Activated T-cell treated with anti-CD3 and anti-CD28 coated beads for 48 hours (primary cell): Measurements from ENCODE around the gene EIF5A.

Experiments used
- DNase-seq: peaks from one replicate; pipeline ENCODE4 v3.0.0-alpha.2; 2020; ENCODE audit warnings: low read depth

Gene EIF5A

DNA sequence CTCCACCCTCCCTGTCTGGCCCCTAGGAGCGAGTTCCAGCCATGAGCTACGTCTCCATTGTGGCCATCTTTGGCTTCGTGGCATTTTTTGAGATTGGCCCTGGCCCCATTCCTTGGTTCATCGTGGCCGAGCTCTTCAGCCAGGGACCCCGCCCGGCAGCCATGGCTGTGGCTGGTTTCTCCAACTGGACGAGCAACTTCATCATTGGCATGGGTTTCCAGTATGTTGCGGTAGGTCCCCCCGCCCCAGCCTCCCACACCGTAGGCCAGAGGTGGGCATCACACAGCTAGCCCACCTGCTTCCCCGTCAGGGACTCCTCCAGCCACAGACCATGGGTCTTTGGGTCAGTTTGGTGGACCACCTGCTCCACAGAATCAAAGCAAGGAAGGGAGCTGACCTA is 21.7 kb upstream of the EIF5A start:
- no peak for DNase-seq

- no peak for DNase-seq
These were observed 18.0 kb upstream of the EIF5A start for GRCh38 chr17:7289256-7290032.

DNA sequence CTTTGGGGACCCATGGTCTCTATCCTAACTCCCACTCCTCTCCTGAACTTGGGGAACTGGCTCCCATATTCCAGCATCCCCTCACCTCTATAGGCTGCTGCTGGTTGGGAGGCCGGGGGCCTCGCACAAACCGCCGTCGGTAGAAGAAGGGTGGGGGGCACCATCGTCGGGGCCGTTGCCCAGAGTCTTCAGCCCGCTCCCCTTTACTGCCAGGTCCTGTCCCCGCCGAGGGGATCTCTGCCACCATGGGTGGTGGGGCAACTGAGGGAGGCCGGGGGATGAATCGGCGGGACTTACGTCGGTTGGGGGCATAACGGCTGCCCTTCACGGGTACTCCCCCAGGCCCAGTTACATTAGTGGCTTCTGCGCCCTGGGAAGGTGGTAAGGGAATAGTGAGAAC is 17.3 kb upstream of the EIF5A start:
- no peak for DNase-seq

DNA sequence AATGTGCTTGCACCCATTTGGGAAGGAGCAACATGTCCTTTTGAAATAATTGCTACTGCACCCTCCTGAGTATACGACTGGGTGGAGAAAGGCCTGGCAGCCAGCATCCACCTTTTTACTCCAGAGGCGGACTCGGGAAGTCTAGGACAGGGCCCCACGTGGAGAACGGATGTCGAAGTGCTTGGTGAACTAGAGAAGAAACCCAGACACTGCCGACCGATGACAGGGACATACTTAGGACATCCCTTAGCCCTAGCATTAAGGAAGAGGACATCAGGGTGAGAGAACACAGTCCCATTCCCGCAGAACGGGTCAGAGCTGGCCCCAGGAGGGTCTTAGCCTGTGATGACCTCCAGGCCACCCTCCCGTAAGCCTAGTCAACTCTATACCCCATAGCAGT is 16.7 kb upstream of the EIF5A start:
- no peak for DNase-seq

DNA sequence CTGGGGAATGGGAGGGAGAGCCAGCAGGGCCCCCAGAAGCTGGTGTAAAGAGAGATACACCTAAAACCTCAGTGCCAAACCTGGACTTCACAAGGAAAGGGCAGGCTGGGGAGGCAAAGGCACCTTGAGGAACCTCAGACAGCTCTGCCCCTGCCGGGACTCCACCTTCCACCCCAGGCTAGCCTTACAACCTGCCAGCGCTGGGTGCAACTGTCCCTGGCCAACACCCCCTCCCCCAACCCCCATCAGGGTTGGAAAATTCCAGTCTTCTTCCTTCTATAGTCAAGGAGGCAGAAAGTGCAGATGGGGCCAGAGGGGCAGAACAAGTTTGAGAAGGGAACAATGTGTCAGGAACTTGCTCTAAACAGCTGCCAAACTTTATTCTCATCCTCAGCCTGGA is 15.2 kb upstream of the EIF5A start:
- no peak for DNase-seq

DNA sequence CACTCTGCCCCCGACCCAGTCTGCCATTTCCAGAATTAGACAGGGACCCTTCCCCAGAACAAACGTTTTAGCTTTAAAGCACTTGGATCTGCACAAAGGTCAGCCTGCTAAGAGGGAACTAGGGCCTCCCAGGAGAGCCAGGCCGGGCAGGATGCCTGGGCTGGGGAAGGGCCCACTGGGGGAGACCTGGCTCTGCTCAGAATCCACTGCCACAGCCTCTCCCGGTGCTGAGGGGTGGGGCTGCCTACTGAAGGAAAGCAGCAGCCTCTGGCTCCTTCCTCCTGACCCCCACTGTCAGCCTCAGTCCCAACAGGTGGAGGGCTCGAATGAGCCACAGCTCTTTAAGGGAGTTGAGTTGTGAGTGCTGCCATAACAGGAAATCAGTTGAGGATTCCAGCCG is 14.7 kb upstream of the EIF5A start:
- no peak for DNase-seq

DNA sequence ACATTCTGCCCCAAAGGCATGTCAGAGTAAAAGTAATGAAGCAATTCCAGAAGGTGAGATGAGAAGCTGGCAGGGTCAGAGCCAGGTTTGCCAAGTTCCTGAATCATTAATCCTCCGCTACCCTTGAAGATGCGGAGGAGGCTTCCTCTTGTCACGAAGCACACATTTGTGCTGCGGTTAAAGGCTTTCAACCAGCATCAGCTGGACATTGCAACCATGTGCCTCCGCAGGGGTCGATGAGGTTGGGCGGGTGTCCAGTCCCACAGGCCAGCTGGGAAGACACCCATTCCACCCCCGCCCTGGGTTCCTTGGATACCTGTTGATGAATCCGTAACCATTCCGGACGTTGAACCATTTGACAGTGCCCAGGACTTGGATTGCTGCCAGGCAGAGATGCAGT is 14.3 kb upstream of the EIF5A start:
- no peak for DNase-seq

DNA sequence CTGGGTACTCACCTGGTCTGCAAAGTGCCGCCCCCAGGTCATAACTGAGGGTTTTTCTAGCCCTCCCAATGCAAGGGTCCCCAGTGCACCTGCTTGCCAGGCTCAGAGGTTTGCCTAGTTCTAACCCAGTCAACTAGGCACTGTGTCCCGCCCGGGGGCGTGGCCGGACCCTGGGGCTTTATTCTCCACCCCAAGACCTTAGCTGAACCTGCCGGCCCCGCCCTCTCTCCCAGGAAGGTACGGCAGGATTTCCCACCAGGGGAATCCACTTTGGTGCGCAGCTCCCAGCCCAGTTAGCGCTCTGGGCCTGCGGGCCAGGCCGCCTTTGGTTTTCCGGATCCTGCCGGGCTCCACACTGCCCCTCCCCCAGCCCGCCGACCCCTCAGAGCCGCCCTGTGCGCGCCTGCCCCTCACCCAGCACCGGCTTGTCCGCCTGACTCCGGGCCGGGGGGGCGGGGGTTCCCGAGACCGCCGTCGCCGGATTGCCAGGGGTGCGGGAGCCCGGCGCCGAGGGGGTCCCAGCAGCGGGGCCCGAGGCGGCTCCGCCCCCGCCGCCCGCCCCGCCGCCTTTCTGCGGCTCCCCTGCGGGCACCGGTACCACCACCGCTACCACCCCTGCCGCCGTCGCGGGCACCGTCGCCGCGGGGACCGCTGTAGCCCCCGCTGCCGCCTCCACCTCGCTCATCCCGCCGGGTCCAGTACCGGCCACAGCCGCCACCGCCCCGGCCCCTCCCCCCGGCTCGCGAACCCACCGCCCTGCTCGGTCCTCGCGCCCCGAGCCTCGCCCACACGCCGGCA is 13.4 kb upstream of the EIF5A start:
- DNase-seq: no peak

- peak; percentile 80 for DNase-seq
These were observed 12.7 kb upstream of the EIF5A start, which contains the start of gene YBX2 for GRCh38 chr17:7294614-7295153. Gene YBX2, minus strand, starts transcription at chr17:7294639. Its CDS starts 139 bp downstream, at chr17:7294500.

GRCh38 chr17:7295230-7296180 is 11.9 kb upstream of the EIF5A start:
- DNase-seq: no peak

DNA sequence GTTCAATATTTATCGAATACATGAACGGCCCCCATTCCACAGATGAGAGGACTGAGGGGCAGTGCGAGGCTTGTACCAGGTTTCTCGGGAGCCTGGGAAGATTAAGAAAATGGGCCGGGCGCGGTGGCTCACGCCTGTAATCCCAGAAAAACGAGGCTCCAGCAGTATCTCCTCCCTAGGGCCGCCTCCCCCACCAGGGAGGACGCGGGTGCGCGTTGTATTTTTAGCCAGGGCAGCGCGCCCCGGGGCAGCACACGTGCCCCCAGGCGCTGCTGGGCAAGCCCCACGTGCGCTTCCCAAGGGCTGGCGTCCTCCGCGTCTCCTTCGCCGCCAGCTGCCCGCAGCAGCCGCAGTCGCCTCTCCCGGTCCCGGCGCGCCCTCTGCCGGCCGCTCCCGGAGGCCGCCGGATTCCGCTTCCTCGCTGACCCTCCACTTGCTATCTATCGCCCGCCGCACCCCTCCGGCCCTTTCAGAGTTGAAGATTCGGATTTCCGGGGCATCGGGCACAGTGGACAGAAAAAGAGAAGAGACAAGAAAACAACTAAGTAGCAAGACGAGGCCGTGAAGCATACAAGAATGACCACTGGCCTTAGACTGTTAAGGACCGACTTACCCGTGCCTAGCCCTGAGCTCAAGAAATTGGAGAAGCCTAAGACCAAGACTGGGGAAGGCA is 11.1 kb upstream of the EIF5A start:
- DNase-seq: peak; percentile 72

GRCh38 chr17:7304179-7304578 is 3.2 kb upstream of the EIF5A start:
- no peak for DNase-seq

GRCh38 chr17:7307686-7308624 is 527 bp downstream of the EIF5A start:
- DNase-seq: peak; percentile 41

DNA sequence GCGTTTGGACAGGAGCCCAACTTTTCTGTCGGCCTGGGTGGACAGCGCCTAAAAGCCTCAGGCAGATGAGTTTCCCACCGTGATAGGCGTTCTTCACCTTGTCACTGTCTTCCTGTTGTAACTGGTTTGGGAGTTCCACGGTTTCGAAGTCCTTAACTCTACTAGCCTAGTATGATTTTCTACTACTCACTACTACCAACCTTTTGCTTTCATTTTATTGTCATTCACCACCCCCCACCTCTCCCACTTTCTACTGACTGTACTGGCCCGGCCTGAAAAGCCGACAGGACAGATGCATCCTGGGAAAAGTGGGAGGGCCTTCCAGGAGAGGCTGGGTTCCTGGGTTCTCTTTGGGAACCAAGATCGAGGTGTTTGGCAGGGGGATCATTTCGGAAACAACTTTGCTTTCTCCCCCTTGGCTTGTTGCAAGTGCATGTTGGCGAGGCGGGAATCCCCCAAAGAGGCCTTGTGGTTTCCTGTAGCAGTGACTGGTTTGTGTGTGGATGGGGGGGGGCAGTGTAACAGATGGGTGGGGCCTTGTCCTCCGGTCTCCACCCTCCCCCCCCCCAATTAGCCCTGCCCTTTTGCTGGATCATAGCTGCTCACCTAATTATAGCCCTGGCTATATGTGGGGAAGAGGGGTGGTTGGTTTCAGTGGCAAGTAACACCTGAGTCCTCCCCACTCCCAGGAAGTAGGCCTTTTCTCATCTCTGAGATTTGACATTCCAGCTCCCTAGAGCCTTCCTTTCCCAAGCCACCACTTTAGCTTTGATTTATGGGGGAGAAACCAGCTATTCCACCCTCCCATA is 1.4 kb downstream of the EIF5A start:
- peak; percentile 69 for DNase-seq

DNA sequence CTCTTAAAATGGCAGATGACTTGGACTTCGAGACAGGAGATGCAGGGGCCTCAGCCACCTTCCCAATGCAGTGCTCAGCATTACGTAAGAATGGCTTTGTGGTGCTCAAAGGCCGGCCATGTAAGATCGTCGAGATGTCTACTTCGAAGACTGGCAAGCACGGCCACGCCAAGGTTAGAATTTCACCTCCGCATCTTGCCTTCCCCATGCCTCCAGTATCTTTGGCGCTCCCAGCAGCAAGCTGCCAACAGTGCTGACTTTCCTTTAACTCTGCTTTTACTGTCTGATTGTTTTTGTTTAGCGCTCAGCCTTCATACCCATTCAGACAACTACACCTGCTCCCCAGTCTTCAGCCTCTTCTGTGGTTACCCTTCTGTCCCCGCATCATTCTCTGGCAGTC is 2.2 kb downstream of the EIF5A start:
- no peak for DNase-seq

DNA sequence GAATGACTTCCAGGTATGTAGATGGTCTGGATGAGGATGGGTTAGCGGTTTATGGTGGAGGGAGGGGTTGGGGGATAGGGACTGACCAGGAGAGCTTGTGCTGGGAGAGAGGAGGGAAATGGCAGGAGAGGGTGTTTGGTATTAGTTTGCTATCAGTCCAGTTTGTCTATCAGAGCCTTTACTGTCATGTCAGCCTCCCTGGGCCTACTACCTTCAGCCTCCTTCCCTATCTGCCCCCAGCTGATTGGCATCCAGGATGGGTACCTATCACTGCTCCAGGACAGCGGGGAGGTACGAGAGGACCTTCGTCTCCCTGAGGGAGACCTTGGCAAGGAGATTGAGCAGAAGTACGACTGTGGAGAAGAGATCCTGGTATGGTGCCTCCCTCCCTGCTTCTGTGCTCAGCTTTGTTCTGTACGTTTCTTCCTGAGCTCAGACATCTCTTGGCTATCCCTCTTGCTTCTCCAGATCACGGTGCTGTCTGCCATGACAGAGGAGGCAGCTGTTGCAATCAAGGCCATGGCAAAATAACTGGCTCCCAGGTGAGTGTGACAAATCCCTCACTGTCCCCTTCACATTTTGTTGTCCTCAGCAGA is 3.8 kb downstream of the EIF5A start:
- DNase-seq: no peak

GRCh38 chr17:7312432-7313087 is 5.1 kb downstream of the EIF5A start:
- DNase-seq: no peak

- no peak for DNase-seq
These were observed 5.9 kb downstream of the EIF5A start for GRCh38 chr17:7313088-7313889.
